Sigmoid colon (tissue), 3 donors: ENCODE measurements around the gene GNGT1.

Source experiments
- POLR2A ChIP-seq, 2 donors: fragments of 450-650 bp; IDR thresholded peaks; one replicate each; pipeline ENCODE4 v1.6.1; 2016; ENCODE audit warnings: antibody characterized with exemption in 2 of 2, mild to moderate bottlenecking in 2 of 2, moderate library complexity in 2 of 2
- TF ChIP-seq, protein P1 (sequence below), 4 experiments: fragments of 450-650 bp in 3 of 4; fragments of 200-600 bp in 1 of 4; IDR thresholded peaks; one replicate each; pipeline ENCODE4 v1.5.1; 2016 to 2019; ENCODE audit warnings: antibody characterized with exemption in 4 of 4, mild to moderate bottlenecking in 3 of 4, moderate library complexity in 2 of 4

DNA sequence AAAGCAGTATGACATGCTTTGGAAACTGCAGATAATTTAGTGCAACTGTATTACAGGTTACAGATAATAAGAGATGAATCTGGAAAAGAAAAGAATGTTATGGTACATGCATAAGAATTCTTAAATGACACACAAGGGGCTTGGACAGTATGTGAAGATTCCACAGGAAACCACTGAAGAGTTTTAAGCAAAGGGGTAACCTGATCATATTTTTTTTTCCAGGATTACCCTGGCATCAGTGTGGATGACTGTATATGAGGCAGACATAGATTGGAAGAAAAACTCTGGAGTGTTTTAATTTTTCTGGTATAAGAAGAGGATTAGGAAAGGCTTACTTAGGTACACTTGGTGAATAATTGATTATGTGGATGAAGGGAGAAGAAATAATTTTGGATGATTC, 23.9 kb upstream of the GNGT1 start:
- TF ChIP-seq POLR2A (IDR thresholded peaks at IDR 0.05), result no peak
- TF ChIP-seq, protein P1, sequence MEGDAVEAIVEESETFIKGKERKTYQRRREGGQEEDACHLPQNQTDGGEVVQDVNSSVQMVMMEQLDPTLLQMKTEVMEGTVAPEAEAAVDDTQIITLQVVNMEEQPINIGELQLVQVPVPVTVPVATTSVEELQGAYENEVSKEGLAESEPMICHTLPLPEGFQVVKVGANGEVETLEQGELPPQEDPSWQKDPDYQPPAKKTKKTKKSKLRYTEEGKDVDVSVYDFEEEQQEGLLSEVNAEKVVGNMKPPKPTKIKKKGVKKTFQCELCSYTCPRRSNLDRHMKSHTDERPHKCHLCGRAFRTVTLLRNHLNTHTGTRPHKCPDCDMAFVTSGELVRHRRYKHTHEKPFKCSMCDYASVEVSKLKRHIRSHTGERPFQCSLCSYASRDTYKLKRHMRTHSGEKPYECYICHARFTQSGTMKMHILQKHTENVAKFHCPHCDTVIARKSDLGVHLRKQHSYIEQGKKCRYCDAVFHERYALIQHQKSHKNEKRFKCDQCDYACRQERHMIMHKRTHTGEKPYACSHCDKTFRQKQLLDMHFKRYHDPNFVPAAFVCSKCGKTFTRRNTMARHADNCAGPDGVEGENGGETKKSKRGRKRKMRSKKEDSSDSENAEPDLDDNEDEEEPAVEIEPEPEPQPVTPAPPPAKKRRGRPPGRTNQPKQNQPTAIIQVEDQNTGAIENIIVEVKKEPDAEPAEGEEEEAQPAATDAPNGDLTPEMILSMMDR (IDR thresholded peaks at IDR 0.05), result no peak
